Caco-2 (cell line): Measurements from ENCODE around the gene CDK5R1. TPM values are rescaled to one million over a fixed set of nuclear protein-coding genes. Genes with fewer than 3 reads are reported as not detected.

Experiments used
- BruUV-seq: library from RNA; stranded (reverse); fragments of 400-500 nt; replicated peaks from 2 replicates; lab custom pipeline; 2021; lab: Mats Ljungman, UMichigan
- CTCF ChIA-PET: fragments of 300-600 bp; sonication (Branson Sonifier 250); formaldehyde crosslinking; loops from one replicate; lab custom pipeline; 2022; ENCODE audit warnings: antibody characterized with exemption; lab: Charles Lee
- POLR2A ChIA-PET: fragments of 300-600 bp; sonication (Branson Sonifier 250); formaldehyde crosslinking; loops from one replicate; lab custom pipeline; 2022; ENCODE audit warnings: antibody characterized with exemption; lab: Charles Lee
- DNase-seq, 2 experiments: peaks; one replicate each; pipeline versions ENCODE4 v3.0.0 to v3.0.0-alpha.2; 2020 to 2022
- H3K27me3 ChIP-seq: replicated peaks from 2 replicates; pipeline ENCODE4 v1.6.0; 2011; ENCODE audit warnings: low read length; ENCODE audit not compliant: control insufficient read depth, insufficient read depth
- H3K36me3 ChIP-seq: 2 replicates; pipeline ENCODE4 v1.5.1; 2011; ENCODE audit warnings: low read length; ENCODE audit not compliant: control insufficient read depth, insufficient read depth
- H3K4me1 ChIP-seq: fragments of 250-450 bp; sonication (Bioruptor Pico); 2 replicates; pipeline ENCODE4 v1.5.1; 2020; ENCODE audit warnings: mild to moderate bottlenecking
- H3K4me3 ChIP-seq: 2 replicates; pipeline ENCODE4 v1.5.1; 2011; ENCODE audit warnings: low read depth, mild to moderate bottlenecking, control low read depth, low read length
- H3K9me3 ChIP-seq: fragments of 250-450 bp; sonication (Bioruptor Pico); 2 replicates; pipeline ENCODE4 v1.5.1; 2020; ENCODE audit warnings: mild to moderate bottlenecking, moderate library complexity
- H3K27ac Mint-ChIP-seq: one replicate; pipeline ENCODE4 v1.8.0; 2022; ENCODE audit warnings: mixed read lengths; ENCODE audit not compliant: unreplicated experiment
- H3K27me3 Mint-ChIP-seq: one replicate; pipeline ENCODE4 v1.8.0; 2022; ENCODE audit warnings: mixed read lengths; ENCODE audit not compliant: insufficient read depth, unreplicated experiment
- H3K36me3 Mint-ChIP-seq: one replicate; pipeline ENCODE4 v1.8.0; 2022; ENCODE audit warnings: mild to moderate bottlenecking, mixed read lengths; ENCODE audit not compliant: insufficient read depth, unreplicated experiment
- H3K4me1 Mint-ChIP-seq: one replicate; pipeline ENCODE4 v1.8.0; 2022; ENCODE audit warnings: low read depth, mixed read lengths; ENCODE audit not compliant: unreplicated experiment
- H3K4me3 Mint-ChIP-seq: one replicate; pipeline ENCODE4 v1.8.0; 2022; ENCODE audit warnings: mild to moderate bottlenecking, moderate library complexity, mixed read lengths; ENCODE audit not compliant: unreplicated experiment
- H3K9me3 Mint-ChIP-seq: one replicate; pipeline ENCODE4 v1.8.0; 2022; ENCODE audit warnings: mixed read lengths; ENCODE audit not compliant: unreplicated experiment
- CTCF ChIP-seq, 2 experiments: fragments of 200-600 bp in 1 of 2; IDR thresholded peaks; 1 replicate in 1 of 2; 2 replicates in 1 of 2; pipeline versions ENCODE4 v1.5.1 to v1.8.0; 2011 to 2022; ENCODE audit warnings: antibody characterized with exemption in 1 of 2, control low read depth in 1 of 2, inconsistent platforms in 1 of 2, low read depth in 1 of 2, low read length in 1 of 2, mild to moderate bottlenecking in 1 of 2, moderate library complexity in 1 of 2; ENCODE audit not compliant: insufficient read depth in 1 of 2, severe bottlenecking in 1 of 2, unreplicated experiment in 1 of 2
- intact Hi-C: fragments of 100-400 bp; cut with micrococcal nuclease; formaldehyde crosslinking; loops from one replicate; pipeline ENCODE4 v1.10.0; 2022; ENCODE audit not compliant: unreplicated experiment
- total RNA-seq: library from RNA; stranded (reverse); gene quantifications from 2 replicates; pipeline ENCODE4 v1.2.3, GENCODE V29; 2022

The CDK5R1 gene
- total RNA-seq, 1 experiment from 2014 or later = 6.6 TPM

GRCh38 chr17:32517982-32518381 is 31.2 kb downstream of the CDK5R1 start:
- POLR2A ChIA-PET = no interaction called here
- DNase-seq = no peak
- peaks cover 38% of the 10 kb centered on the region for H3K36me3 Mint-ChIP-seq
- H3K36me3 ChIP-seq = no peaks in the 10 kb centered on the region; the same call in 1 of the 2 replicates
- intact Hi-C loops = loop anchor here (10.0 kb wide), 1 partner anchor 347 kb away; no protein-coding TSS in a partner anchor
- CTCF ChIA-PET = no interaction called here
- TF ChIP-seq CTCF (IDR thresholded peaks at IDR 0.05; ENCODE audit: insufficient read depth in 1 of 2, low read depth in 1 of 2, low read length in 1 of 2, severe bottlenecking in 1 of 2, unreplicated experiment in 1 of 2) = no peak
- no peaks in the 10 kb centered on the region for H3K9me3 ChIP-seq
- no peaks in the 10 kb centered on the region for H3K9me3 Mint-ChIP-seq
- H3K4me1 ChIP-seq = no peaks in the 10 kb centered on the region
- H3K4me3 ChIP-seq = no peak overlapping the region
- no TSS peak for BruUV-seq
- H3K4me3 Mint-ChIP-seq = no peak overlapping the region
- H3K27me3 Mint-ChIP-seq = no peaks in the 10 kb centered on the region
- H3K4me1 Mint-ChIP-seq = no peaks in the 10 kb centered on the region
- no peak overlapping the region for H3K27ac Mint-ChIP-seq
- H3K27me3 ChIP-seq = no peaks in the 10 kb centered on the region

- no TSS peak for BruUV-seq
Measured at GRCh38 chr17:32518646-32519227, 31.9 kb downstream of the CDK5R1 start.

More at GRCh38 chr17:32518646-32519227, 31.9 kb downstream of the CDK5R1 start:
- no peaks in the 10 kb centered on the region for H3K4me1 Mint-ChIP-seq
- H3K27me3 Mint-ChIP-seq = no peaks in the 10 kb centered on the region
- H3K4me3 ChIP-seq = no peak overlapping the region
- no peak overlapping the region for H3K4me3 Mint-ChIP-seq
- POLR2A ChIA-PET = no interaction called here
- no peak overlapping the region for H3K27ac Mint-ChIP-seq
- DNase-seq = no peak
- no peaks in the 10 kb centered on the region for H3K4me1 ChIP-seq
- no peaks in the 10 kb centered on the region; the same call in 1 of the 2 replicates for H3K36me3 ChIP-seq
- no peaks in the 10 kb centered on the region for H3K9me3 Mint-ChIP-seq
- TF ChIP-seq CTCF (IDR thresholded peaks at IDR 0.05; ENCODE audit: insufficient read depth in 1 of 2, low read depth in 1 of 2, low read length in 1 of 2, severe bottlenecking in 1 of 2, unreplicated experiment in 1 of 2) = no peak
- intact Hi-C loops = loop anchor here (10.0 kb wide), 1 partner anchor 346 kb away; no protein-coding TSS in a partner anchor
- CTCF ChIA-PET = no interaction called here
- H3K9me3 ChIP-seq = no peaks in the 10 kb centered on the region
- peaks cover 45% of the 10 kb centered on the region for H3K36me3 Mint-ChIP-seq
- no peaks in the 10 kb centered on the region for H3K27me3 ChIP-seq
